GM18951 (cell line): Measurements from ENCODE around the gene SIL1.

Experiments used
- POLR2A ChIP-seq: IDR thresholded peaks from 4 replicates; pipeline ENCODE4 v1.6.1; 2011; ENCODE audit warnings: mild to moderate bottlenecking; ENCODE audit not compliant: insufficient read length, insufficient read depth; ENCODE audit errors: extremely low read depth
- in situ Hi-C: fragments of 300-500 bp; cut with MboI; formaldehyde crosslinking; loops from one replicate; pipeline ENCODE4 v1.12.0; 2022; ENCODE audit warnings: low sequenced_read_pairs, mixed read lengths, inconsistent platforms; ENCODE audit not compliant: unreplicated experiment

SIL1 gene

GRCh38 chr5:138964647-138965201, 233.4 kb downstream of the SIL1 start:
- in situ Hi-C loops, result no loop called here
- no peak for TF ChIP-seq POLR2A

DNA sequence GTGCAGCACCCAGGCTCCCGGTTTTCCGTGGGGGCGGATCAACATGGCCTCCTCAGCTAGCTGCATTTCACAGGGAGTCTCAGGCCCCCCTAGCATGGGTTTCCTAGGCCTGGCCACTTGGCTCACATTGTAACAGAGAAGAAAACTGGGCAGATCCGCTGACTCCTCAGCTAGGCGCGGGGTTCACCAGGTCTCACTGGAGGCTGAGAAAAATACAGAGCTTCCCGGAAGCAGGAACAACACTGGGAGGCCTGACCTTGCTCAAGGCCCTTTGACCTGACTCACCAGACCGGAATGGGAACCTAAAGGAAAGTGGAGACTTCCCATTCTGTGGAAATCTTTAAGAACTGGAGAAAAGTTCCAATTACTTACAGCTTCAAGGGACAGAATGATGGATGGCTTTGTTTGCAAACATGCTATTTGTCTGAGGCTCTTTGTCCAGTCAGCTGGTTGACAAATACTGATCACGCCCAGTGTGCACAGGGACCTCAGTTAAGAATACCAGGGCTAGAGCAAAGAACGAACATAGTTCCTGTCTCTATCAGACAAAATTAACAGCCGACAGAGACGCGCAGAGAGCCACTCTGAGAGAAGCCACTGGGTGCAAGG, 234.3 kb downstream of the SIL1 start:
- in situ Hi-C loops, result no loop called here
- no peak for TF ChIP-seq POLR2A

DNA sequence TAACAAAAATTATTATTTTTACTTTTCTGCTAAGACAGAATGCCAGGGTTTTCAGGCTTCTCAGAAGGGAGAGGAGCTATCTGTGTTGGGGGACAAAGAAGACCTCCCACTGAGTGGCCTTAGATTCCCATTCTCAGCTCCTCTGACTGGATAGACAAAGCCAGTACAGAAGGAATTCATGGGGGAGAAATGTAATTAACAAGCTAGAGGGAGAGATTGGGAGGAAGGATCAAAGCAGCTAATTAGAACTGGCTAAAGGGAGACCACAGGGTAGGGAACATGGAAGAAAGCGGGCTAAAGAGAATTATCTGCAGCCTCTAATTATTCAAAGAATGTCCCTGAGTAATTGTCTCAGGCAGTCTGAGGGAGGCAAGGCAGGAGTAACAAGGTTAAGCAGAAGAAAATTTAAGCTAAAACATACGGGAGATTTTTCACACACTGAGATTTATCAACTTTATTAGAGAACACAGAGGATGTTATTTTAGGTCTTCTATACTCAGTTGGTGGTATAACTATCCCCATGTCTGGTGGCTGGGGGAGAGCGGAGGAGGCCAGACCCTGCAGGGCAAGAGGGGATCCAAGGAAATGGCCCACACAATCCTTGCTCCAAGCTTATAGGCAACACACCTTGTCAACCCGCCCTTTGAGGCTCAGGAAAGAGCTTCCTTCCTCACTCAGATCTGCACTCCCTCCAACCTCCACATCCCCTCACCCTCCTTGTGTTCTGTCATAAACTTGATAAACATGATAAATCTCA, 235.4 kb downstream of the SIL1 start:
- in situ Hi-C loops, result no loop called here
- TF ChIP-seq POLR2A, result no peak

- in situ Hi-C loops, result no loop called here
- no peak for TF ChIP-seq POLR2A
Observed at GRCh38 chr5:138961729-138962128, 236.4 kb downstream of the SIL1 start.

DNA sequence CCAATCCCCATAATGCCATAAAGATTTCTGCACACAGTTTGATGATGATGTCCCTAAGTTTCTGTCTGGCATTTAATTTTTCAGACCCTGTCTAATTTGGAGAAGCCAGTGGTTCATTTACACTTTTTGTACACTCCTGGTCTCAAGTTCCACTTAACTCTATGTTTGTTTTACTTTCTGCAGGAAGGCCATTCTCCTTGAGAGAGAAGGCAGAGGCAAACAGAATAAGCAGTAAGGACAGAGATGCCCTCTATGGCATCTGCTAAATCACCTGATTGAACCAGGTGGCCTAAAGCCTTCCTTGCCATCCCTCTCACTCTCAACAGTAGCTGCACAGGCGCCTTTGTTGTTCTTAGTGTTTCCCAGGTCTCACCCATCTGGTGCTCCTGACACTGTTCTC, 236.9 kb downstream of the SIL1 start:
- TF ChIP-seq POLR2A, result no peak
- in situ Hi-C loops, result no loop called here

GRCh38 chr5:138960145-138960692, 237.9 kb downstream of the SIL1 start:
- TF ChIP-seq POLR2A, result no peak
- in situ Hi-C loops, result no loop called here

GRCh38 chr5:138956801-138957200, 241.4 kb downstream of the SIL1 start:
- TF ChIP-seq POLR2A, result no peak
- in situ Hi-C loops, result no loop called here

DNA sequence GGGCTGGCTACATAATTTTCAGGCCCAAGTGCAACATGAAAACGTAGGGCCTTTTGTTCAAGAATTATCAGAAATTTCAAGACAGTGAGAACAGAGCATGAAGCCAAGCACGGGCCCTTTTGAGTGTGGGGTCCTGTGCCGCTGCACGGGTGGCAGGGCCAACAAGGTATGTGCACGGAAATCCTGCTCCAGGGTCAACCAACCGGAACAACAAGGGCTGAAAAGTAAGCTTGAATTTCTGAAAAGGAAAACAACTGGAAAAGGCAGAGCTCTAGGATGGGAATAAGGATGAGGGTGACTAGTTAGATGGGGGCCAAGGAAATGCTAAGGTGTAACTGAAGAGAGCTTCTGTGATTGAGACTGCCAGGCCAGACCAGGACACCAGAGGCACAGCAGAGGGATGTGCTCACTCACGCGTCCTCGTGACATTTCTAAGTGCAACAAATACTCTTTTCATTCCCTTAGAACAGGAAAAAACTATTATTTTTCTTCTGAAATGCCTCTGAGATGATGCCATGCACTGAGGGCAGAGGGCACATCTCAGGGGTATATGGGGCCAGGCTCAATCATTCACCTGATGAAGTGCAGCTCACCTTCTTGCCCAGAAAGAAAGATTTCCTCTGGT, 242.4 kb downstream of the SIL1 start:
- in situ Hi-C loops, result no loop called here

DNA sequence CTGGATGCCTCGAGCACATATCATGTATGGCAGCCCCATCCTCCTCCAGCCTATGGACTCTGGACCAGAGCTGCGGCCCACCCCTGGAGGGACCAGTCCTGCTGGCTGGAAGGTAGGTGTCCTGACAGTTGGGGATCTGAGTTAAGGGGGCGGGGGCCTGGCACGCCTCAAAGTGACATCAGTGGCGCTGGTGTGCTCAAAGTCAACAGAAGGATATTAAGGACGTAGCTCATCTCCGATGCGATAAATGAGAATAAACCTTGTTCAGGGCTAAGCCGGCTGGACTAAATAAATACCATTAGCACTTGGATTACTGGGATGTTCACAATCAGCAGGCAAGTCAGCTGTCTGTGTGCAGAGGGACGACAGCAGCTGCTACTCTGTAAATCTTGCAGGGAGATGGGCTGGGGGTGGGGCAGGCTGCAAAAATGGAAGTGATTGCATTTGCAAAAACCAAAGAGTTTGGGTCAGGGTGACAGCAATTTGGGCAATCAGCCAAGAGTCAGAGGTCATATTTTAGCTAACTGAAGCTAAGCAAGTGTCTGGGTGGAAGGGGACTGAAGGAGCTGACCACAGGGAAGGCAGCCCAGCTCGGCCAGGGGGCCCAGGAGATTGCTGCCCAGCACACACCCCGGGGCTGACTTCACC, 243.0 kb downstream of the SIL1 start:
- no peak for TF ChIP-seq POLR2A
- in situ Hi-C loops, result no loop called here

More for the DNA sequence above, 242.4 kb downstream of the SIL1 start:
- TF ChIP-seq POLR2A, result no peak

DNA sequence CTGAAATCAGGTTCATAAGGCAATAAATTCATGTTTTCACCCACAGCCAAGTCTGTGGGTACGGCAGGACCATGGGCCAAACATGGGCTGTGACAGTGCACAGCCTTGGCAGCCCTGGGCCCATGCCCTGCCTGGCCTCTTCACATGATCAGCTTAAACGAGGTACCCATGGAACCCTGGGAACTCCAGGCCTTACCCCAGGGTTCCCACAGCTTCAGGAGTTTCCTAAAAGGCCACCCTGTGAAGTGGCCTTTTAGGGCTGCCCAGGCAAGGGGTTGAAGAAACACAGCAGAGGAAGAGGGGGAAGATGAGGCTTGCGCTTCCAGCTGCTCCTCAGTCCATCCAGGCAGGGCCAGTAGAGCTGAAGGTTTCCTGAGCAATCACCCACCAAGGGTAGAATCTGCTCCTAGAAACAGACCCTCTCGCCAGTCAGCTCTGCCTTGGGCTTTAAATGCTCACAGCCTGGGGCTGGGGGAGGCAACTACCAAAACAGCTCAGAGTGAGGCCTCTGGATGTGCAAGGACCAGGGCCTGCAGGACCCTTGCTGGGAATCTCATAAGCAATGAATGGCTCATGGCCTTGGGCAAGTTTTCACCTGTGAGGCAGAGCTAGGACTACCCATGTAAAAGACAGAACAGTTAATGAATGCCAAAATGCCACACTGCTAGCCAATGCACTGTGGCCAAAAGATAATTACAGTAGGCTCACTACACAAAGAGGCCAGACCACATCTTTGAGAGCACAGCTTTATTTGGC, 243.7 kb downstream of the SIL1 start:
- no peak for TF ChIP-seq POLR2A
- in situ Hi-C loops, result no loop called here

DNA sequence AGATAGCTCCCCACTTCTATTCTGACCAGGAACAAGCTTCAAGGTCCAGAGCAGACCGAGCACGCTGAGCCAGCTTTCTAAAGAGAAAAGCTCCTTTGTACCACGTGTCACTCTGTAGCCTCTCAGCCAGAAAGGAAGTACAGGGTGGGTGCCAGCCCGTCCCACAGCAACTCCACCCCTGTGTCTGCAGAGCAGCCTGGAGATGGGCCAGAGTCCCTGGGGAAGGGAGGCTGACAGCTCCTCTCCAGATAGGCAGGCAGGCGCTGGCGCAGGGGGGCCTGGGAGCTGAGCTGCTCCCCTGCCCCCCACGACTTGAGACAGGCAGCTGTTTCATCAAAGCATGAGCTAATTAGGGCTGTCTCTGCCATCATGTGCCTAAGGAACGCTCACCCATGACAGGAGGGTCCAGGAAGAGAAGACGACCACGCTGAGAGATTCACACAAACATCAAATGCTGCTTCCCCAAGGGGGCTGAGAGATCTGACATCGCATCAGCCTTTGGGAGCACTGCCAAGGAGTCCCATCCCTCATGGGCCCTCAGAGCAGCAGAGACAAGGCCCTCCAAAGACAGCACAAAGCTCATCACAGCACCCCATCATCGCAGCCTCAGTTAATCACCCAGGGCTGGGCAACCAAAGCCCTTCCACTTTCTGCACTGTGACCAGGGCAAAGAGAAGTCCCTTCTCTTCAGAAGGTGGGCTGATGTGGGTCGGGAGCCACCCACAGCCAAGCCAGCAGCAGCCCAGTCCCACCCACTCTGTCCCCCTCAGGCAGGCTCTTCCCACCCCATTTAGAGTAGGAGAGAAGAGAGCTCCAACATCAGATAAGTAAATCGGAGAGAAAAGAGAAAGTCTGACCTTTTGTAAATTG, 244.5 kb downstream of the SIL1 start:
- in situ Hi-C loops, result no loop called here
- no peak for TF ChIP-seq POLR2A
